Limb (tissue), 2 donors: ENCODE data around the gene DRAP1.
"Not testable (repeated sequence)": the region's sequence is repeated elsewhere in the genome, so short reads cannot be mapped to it uniquely, and the experiment has no call there.

ENCODE experiments used
- DNase-seq, 2 donors: peaks; one replicate each; pipeline ENCODE4 v3.0.0-alpha.2; 2016; ENCODE audit errors: extremely low spot score in 2 of 2

Gene DRAP1

GRCh38 chr11:65931773-65932557, 12.7 kb downstream of the DRAP1 start:
- no peak for DNase-seq

- no peak for DNase-seq
These were observed 13.3 kb downstream of the DRAP1 start for GRCh38 chr11:65932558-65932919.

GRCh38 chr11:65934014-65934413, 14.8 kb downstream of the DRAP1 start:
- peak in 1 of 2 donors; percentile 21 for DNase-seq

GRCh38 chr11:65937766-65938165, 18.5 kb downstream of the DRAP1 start:
- no peak for DNase-seq

- DNase-seq: no peak
These were observed 22.6 kb downstream of the DRAP1 start for GRCh38 chr11:65941720-65942310.

GRCh38 chr11:65942531-65942930, 23.3 kb downstream of the DRAP1 start:
- DNase-seq: no peak

- DNase-seq: no peak
These were observed 25.0 kb downstream of the DRAP1 start for GRCh38 chr11:65944191-65944590.

GRCh38 chr11:65944767-65945166, 25.5 kb downstream of the DRAP1 start:
- no peak for DNase-seq

GRCh38 chr11:65945430-65945911, 26.2 kb downstream of the DRAP1 start, which contains the start of gene TSGA10IP:
Gene TSGA10IP (plus strand): TSS chr11:65945480. CDS start chr11:65945676, 196 bp downstream.
- no peak for DNase-seq

- DNase-seq: no peak
These were observed 26.8 kb downstream of the DRAP1 start for GRCh38 chr11:65945941-65946558.

- DNase-seq: no peak
These were observed 27.4 kb downstream of the DRAP1 start for GRCh38 chr11:65946655-65947054.

GRCh38 chr11:65947133-65947532, 27.9 kb downstream of the DRAP1 start:
- DNase-seq: no peak

GRCh38 chr11:65947603-65948125, 28.4 kb downstream of the DRAP1 start:
- no peak for DNase-seq

- DNase-seq: not testable (repeated sequence)
These were observed 31.5 kb downstream of the DRAP1 start for GRCh38 chr11:65950711-65951110.

GRCh38 chr11:65951641-65952040, 32.4 kb downstream of the DRAP1 start:
- not testable (repeated sequence) for DNase-seq

- DNase-seq: no peak
These were observed 32.9 kb downstream of the DRAP1 start for GRCh38 chr11:65952052-65952521.

- no peak for DNase-seq
These were observed 34.2 kb downstream of the DRAP1 start for GRCh38 chr11:65953471-65953870.

GRCh38 chr11:65954771-65955170, 35.5 kb downstream of the DRAP1 start:
- DNase-seq: no peak

- no peak for DNase-seq
These were observed 39.1 kb downstream of the DRAP1 start for GRCh38 chr11:65958291-65958690.

GRCh38 chr11:65958774-65959420, 39.7 kb downstream of the DRAP1 start:
- no peak for DNase-seq

- DNase-seq: no peak
These were observed 41.6 kb downstream of the DRAP1 start for GRCh38 chr11:65960824-65961266.
